HG03045 (cell line): ENCODE measurements around the gene THBD.

Experiments
- ATAC-seq: cut with Tn5 transposase; IDR thresholded peaks from one replicate; pipeline ENCODE4 v1.9.1; 2021; ENCODE audit warnings: mild to moderate bottlenecking, moderate library complexity; ENCODE audit not compliant: unreplicated experiment

Gene THBD

GRCh38 chr20:23085436-23086055 is 36.1 kb upstream of the THBD start:
- ATAC-seq, result no peak

GRCh38 chr20:23084845-23085365 is 35.4 kb upstream of the THBD start:
- no peak for ATAC-seq

- no peak for ATAC-seq
Measured at GRCh38 chr20:23084282-23084844, 34.9 kb upstream of the THBD start.

- no peak for ATAC-seq
Measured at GRCh38 chr20:23083553-23084220, 34.2 kb upstream of the THBD start.

- no peak for ATAC-seq
Measured at GRCh38 chr20:23082846-23083552, 33.5 kb upstream of the THBD start.

GRCh38 chr20:23081263-23081819 is 31.9 kb upstream of the THBD start:
- no peak for ATAC-seq

GRCh38 chr20:23080521-23080920 is 31.0 kb upstream of the THBD start:
- no peak for ATAC-seq

- no peak for ATAC-seq
Measured at GRCh38 chr20:23079926-23080325, 30.5 kb upstream of the THBD start.

GRCh38 chr20:23079016-23079351 is 29.5 kb upstream of the THBD start:
- no peak for ATAC-seq

- no peak for ATAC-seq
Measured at GRCh38 chr20:23078351-23079015, 29.0 kb upstream of the THBD start.

- no peak for ATAC-seq
Measured at GRCh38 chr20:23077277-23077676, 27.8 kb upstream of the THBD start.

GRCh38 chr20:23074052-23074451 is 24.6 kb upstream of the THBD start:
- ATAC-seq, result no peak

- ATAC-seq, result no peak
Measured at GRCh38 chr20:23072892-23073586, 23.6 kb upstream of the THBD start.

GRCh38 chr20:23071996-23072395 is 22.5 kb upstream of the THBD start:
- ATAC-seq, result no peak

GRCh38 chr20:23071398-23071797 is 21.9 kb upstream of the THBD start:
- no peak for ATAC-seq

GRCh38 chr20:23069108-23069507 is 19.6 kb upstream of the THBD start:
- ATAC-seq, result no peak

- no peak for ATAC-seq
Measured at GRCh38 chr20:23068283-23068682, 18.8 kb upstream of the THBD start.

GRCh38 chr20:23066772-23067171 is 17.3 kb upstream of the THBD start:
- no peak for ATAC-seq

- no peak for ATAC-seq
Measured at GRCh38 chr20:23065266-23066201, 16.1 kb upstream of the THBD start.
